CD4-positive, alpha-beta T cell treated with Interleukin-15 for 4 hours (primary cell): Measurements from ENCODE around the gene SLC41A3.
"Not testable (repeated sequence)": the region's sequence is repeated elsewhere in the genome, so short reads cannot be mapped to it uniquely, and the experiment has no call there.

ENCODE experiments used
- DNase-seq: peaks from one replicate; pipeline ENCODE4 v3.0.0-alpha.2; 2020; ENCODE audit warnings: low spot score

The SLC41A3 gene

DNA sequence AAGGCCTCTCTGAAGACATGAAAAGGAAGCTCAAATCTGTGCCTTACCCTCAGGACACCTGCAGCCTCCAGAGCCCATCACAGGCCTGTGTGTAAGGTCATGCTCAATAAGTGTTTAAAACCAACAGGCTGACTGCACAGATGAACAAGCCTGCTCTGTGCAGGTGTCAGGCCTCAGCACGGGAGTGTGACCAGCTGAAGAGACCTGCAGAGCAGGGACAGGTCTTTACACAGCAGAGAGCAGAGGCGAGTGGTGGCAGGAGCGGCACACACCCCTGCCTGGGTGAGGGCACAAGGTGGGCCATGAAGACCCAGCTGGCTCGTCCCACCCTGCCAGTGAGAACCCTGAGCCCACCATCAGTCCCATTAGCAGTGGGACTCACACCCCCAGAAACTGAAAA is 58.1 kb downstream of the SLC41A3 start:
- no peak for DNase-seq

GRCh38 chr3:126025116-126025729 is 58.7 kb downstream of the SLC41A3 start:
- no peak for DNase-seq

DNA sequence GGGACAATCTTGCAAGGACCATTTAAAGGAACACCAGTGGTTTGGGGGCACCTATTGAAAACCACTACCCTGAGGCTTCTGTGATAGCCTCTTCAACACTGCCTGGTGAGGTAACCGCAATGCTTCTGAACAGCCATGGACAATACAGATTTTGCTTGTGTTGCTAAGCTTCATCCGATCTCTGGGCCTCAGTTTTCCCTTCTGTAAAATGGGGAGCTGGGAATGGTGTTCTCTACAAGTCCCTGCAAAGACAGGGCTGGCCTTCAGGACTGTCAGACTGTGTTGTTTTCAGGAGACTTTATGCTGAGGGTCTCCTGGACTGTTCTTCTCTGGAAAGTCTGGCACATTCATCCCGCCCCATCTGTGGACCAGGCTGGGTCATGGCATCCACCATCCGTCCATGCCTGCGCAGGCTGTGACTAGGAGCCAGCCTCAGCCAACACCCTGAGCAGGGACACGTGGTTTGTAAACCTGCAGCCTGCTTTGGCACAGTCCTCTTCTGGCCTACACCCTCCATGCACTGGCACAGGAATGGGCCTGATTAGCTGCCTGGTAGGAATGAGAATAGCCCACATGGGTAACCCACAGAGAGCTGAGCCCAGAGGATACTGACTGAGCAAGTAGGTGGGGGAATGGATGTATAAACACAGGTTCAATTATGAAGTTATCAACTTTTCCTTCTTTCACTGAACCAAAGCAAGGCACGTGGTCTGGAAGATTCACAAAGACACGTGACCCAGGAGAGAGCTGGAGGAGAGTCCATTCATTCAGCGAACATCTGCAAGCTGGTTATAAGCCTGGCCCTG is 59.7 kb downstream of the SLC41A3 start:
- no peak for DNase-seq

DNA sequence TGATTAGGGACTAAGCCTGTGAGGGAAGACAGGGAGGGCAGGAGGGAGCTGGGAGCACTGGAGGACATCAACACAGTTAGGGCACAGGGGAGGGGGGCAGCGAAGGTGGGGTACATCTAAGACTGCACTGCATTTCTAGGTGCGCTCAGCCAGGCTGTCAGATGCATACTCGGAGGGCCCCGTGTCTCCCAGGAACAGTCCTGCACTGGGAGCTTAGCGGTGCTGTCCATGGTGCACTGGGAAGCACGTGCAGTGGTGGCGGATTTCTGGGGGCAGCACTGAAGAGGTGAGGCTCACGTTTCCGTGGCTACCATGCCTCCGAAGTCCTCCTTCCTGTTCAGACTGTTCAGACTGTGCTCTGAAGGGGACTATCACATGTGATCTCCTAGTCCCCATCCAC is 60.5 kb downstream of the SLC41A3 start:
- DNase-seq = no peak

DNA sequence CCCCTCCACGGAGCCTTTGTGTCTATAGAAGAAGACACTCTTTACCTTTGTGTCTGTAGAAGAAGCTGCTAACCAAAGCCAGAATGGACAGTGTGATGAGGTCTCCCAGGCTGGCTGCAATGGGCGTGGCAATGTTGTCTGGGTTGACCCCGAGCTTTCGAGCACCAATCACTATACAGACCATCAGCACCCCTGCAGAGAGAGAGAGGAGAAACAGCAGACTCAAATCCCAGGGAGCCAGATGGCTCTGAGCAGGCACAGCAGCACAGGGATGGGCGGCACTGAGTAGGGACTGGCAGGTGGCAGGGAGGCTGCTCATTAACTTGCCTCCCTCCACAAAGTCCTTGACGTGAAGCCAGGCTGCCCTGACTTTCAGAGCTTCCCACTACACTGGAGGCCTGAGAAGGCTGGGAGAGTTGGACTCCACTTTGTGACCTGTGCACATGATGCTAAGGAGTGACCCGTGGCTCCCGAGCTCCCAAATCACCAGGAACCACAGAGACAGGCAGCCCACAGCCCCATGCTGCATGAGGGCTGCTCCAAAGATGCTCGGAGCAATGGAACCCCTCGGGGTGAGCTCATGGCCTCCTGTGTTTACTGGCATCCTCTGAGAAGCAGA is 61.1 kb downstream of the SLC41A3 start:
- no peak for DNase-seq

- DNase-seq = no peak
Measured at GRCh38 chr3:126021702-126022101, 62.2 kb downstream of the SLC41A3 start.

GRCh38 chr3:126021224-126021623 is 62.7 kb downstream of the SLC41A3 start:
- no peak for DNase-seq

- no peak for DNase-seq
Measured at GRCh38 chr3:126019683-126020082, 64.2 kb downstream of the SLC41A3 start.

DNA sequence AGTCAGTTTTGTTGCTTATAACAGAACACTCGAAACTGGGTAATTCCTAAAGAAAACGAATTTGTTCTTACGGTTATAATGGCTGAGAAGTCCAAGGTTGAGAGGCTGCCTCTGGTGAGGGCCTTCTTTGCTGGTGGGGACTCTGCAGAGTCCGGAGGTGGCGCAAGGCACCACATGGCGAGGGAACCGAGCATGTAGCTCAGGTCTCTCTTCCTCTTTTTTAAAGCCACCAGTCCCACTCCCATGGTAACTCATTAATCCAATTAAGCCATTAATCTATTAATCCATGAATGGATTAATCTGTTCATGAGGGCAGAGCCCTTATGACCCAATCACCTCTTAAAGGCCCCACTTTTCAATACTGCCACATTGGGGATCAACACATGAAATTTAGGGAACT is 64.9 kb downstream of the SLC41A3 start:
- DNase-seq = no peak

GRCh38 chr3:126018545-126018944 is 65.4 kb downstream of the SLC41A3 start:
- no peak for DNase-seq

DNA sequence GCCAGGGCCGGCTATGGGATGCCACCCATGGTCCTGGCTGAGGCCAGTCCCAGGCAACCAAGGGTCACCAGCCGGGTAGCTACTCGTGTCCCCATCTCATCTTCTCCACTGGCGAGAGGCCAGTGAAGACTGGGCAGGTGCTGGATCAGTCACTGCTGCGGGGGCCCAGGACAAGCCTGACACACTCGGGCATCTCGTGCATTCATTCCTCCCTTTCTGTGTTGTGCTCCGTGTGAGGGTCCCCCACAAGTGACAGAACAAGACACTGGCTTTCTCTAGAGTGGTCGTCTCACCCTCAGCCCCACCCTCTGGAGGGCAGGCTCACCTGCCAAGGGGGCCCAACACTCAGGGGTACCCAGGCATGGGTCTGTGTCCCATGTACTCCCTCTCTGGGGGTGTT is 66.6 kb downstream of the SLC41A3 start:
- DNase-seq = no peak

DNA sequence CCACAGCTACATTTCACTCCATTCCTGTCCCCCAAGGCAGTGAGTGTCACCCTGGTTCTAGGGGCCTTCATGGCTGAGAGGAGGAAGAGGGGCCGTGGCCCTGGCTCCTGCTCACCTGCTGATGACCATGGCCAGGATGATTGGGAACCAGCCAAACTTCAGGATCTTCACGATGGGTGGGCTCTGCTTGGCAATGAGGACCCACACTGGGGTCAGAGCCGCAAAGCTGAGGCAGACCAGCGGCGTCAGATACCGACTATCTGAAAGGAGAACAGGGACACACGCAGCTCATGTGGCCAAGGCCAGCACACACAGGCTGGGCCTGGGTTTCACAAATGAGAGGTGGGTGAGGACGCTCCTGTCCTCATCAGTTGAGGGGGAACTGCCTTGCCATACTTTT is 67.3 kb downstream of the SLC41A3 start:
- DNase-seq = no peak

DNA sequence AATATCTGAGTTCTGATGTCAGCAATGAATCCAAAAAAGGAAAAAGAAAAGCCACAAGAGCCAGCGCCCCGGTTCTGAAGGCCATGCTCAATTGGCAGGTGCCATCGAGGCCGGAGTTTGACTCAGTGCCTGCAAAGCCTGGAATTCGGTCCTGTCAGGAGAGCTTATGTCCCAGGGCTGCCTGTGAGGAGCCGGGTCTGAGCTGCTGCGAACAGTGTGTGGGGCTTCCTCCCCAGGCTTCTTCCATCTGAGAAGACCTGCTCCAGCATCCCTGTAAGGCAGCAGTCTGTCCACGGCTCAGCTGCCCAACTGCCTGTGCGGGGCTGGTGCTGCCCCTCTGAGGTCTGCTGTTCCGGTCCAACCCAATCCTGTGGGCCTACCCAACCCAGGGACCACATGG is 68.8 kb downstream of the SLC41A3 start:
- DNase-seq = no peak

GRCh38 chr3:126014252-126014651 is 69.7 kb downstream of the SLC41A3 start:
- no peak for DNase-seq

- no peak for DNase-seq
Measured at GRCh38 chr3:126013751-126014156, 70.2 kb downstream of the SLC41A3 start.

DNA sequence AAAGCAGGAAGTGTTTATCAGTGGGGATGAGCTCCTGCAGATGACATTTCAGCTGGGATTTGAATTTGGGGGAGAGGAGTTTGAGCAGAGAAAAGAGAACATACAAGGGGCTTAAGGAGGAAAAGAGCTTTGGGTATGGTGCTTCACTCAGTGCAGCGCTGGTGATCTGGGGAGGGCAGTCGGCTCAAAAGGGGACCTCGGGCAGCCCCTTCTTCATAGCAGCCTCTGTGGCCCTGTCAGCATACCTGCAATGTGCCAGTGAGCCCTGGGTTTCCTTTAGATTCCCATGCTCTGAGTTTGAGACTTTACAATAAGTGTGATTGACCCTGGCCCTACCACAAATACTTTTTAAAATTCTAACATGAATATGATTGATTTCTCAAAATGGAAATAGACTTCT is 74.7 kb downstream of the SLC41A3 start:
- DNase-seq = no peak

DNA sequence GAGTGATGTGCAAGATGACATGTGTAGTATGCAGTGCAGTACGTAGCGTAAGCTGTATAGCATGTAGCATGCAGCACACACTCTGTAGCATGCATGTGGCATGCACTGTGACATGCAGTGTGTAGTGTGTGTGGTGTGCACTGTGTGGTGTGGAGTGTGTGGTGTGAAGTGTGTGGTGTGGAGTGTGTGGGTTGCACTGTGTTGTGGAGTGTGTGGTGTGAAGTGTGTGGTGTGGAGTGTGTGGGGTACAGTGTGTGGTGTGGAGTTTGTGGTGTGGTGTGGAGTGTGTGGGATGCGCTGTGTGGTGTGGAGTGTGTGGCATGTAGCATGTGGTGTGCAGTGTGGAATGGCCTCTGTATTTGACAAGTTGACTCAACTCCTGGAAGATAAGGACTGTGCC is 75.7 kb downstream of the SLC41A3 start:
- no peak for DNase-seq

- DNase-seq = no peak
Measured at GRCh38 chr3:126005951-126006350, 78.0 kb downstream of the SLC41A3 start.

DNA sequence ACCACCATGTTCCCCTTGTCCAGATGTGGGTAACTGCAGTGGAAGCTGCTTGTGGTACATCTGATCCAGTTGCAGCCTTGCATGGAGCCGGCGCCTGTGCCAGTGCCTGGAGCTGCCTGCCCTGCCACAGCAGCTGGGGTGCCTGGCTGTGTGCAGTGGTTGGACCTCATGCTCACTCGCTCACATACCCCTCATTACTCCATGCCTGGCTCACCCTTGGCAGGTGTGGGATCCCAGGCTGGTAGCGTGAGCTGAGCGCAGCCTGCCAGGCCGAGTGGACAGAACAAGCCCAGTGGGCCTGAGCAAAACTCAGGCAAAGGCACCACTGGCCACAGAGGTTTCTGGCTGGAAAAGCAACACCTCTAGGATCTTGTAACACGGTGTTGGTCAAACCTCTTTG is 79.2 kb downstream of the SLC41A3 start:
- DNase-seq = no peak

GRCh38 chr3:126004217-126004616 is 79.7 kb downstream of the SLC41A3 start:
- no peak for DNase-seq

GRCh38 chr3:126003447-126004190 is 80.3 kb downstream of the SLC41A3 start:
- no peak for DNase-seq

- no peak for DNase-seq
Measured at GRCh38 chr3:126002189-126002588, 81.7 kb downstream of the SLC41A3 start.

DNA sequence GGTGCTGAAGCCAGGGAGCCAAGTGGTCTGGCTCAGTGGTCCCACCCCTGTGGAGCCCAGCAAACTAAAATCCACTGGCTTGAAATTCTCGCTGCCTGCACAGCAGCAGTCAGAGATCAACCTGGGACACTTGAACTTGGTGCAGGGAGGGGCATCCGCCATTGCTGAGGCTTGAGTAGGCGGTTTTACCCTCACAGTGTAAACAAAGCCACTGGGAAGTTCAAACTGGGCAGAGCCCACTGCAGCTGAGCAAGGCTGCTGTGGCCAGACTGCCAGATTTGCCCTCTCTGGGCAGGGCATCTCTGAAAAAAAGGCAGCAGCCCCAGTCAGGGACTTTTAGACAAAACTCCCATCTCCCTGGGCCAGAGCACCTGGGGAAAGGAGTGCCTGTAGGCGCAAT is 87.2 kb downstream of the SLC41A3 start:
- not testable (repeated sequence) for DNase-seq
